Measurements from ENCODE around the gene SMIM43. TPM values are rescaled to one million over a fixed set of nuclear protein-coding genes. Genes with fewer than 3 reads are reported as not detected.

The SMIM43 gene
- total and polyA plus RNA-seq, 2 donors (not counting 1 experiment from before 2014, with no cell fraction given), result 0.83 to 2.5 TPM

DNA sequence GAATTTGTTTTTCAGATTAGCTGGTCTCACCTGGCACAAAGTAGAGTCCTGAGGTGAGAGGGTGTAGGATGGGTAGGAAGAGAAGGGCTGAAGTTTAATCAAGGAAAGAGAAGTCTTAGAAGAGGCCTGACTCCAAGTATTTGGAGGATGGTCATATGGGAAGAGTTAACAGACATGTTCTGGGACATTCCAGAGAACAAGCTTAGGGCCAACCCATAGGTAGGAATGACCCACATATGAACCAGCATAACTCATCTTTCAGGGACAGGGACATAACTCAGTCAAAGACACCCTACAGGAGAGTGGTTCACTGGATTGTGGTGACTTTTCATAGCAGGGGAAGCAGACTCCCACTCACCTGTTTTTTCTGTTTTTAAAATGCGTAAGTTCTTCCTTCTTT is 40.3 kb downstream of the SMIM43 start:
- Histone ChIP-seq H3K27ac (ENCODE audit: insufficient read depth, low read length) (no peak overlapping the region), H2AFZ (ENCODE audit: low read length) (no peak overlapping the region), H3K4me3 (replicated peaks in 1 of 4; ENCODE audit: control extremely low read depth in 1 of 4, insufficient read depth in 1 of 4, low read depth in 3 of 4, low read length in 4 of 4) (no peak overlapping the region), H3K79me2 (ENCODE audit: control insufficient read depth, insufficient read depth, low read length) (no peaks in the 10 kb centered on the region), H3K9ac (ENCODE audit: insufficient read depth, low read length) (no peak overlapping the region), H3K4me1 (ENCODE audit: control insufficient read depth, extremely low read depth, insufficient read depth, low read length) (peaks cover 16% of the 10 kb centered on the region), H3K4me2 (ENCODE audit: extremely low read depth, insufficient read depth, low read length) (no peak overlapping the region), H3K36me3 (ENCODE audit: control insufficient read depth, insufficient read depth, low read length) (no peaks in the 10 kb centered on the region), H4K20me1 (ENCODE audit: control insufficient read depth, extremely low read depth, insufficient read depth, low read length) (no peaks in the 10 kb centered on the region), H3K27me3 (ENCODE audit: control insufficient read depth, insufficient read depth, low read length) (no peaks in the 10 kb centered on the region), H3K9me3 (ENCODE audit: control insufficient read depth, insufficient read depth, low read depth, low read length) (no peaks in the 10 kb centered on the region)
- TF ChIP-seq, protein P1, sequence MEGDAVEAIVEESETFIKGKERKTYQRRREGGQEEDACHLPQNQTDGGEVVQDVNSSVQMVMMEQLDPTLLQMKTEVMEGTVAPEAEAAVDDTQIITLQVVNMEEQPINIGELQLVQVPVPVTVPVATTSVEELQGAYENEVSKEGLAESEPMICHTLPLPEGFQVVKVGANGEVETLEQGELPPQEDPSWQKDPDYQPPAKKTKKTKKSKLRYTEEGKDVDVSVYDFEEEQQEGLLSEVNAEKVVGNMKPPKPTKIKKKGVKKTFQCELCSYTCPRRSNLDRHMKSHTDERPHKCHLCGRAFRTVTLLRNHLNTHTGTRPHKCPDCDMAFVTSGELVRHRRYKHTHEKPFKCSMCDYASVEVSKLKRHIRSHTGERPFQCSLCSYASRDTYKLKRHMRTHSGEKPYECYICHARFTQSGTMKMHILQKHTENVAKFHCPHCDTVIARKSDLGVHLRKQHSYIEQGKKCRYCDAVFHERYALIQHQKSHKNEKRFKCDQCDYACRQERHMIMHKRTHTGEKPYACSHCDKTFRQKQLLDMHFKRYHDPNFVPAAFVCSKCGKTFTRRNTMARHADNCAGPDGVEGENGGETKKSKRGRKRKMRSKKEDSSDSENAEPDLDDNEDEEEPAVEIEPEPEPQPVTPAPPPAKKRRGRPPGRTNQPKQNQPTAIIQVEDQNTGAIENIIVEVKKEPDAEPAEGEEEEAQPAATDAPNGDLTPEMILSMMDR (conservative IDR thresholded peaks at IDR 0.05 in 1 of 2, IDR thresholded peaks at IDR 0.05 in 1 of 2; ENCODE audit: low read depth in 1 of 2, low read length in 2 of 2), result no peak
- TF ChIP-seq EZH2 (IDR thresholded peaks at IDR 0.05; ENCODE audit: low read length, missing control alignments), result no peak
- no peak for DNase-seq (ENCODE audit: low read depth in 2 of 2)

DNA sequence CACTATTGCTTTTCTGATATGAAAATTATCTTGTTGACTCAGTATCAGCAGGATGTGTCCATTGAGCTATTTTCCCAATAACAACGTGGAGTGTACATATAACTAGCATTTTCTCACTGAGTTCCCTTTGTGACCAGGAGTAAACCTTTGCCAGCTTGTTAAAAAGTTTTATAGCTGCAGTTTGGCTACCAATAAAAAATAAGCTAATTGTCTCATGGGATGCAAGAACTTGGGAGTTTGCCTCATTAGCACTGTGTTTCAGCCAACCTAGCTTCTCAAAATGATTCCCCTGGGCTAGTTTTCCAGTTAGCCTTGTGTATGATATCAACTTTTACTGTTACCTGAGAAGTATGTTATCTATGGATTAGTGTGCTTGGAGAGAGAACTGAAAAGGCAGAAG is 43.3 kb downstream of the SMIM43 start:
- Histone ChIP-seq H3K9me3 (ENCODE audit: control insufficient read depth, insufficient read depth, low read depth, low read length) (no peaks in the 10 kb centered on the region), H3K4me1 (ENCODE audit: control insufficient read depth, extremely low read depth, insufficient read depth, low read length) (no peaks in the 10 kb centered on the region), H3K9ac (ENCODE audit: insufficient read depth, low read length) (no peak overlapping the region), H3K4me3 (replicated peaks in 1 of 4; ENCODE audit: control extremely low read depth in 1 of 4, insufficient read depth in 1 of 4, low read depth in 3 of 4, low read length in 4 of 4) (no peak overlapping the region), H2AFZ (ENCODE audit: low read length) (no peak overlapping the region), H3K36me3 (ENCODE audit: control insufficient read depth, insufficient read depth, low read length) (no peaks in the 10 kb centered on the region), H3K27ac (ENCODE audit: insufficient read depth, low read length) (no peak overlapping the region), H3K27me3 (ENCODE audit: control insufficient read depth, insufficient read depth, low read length) (no peaks in the 10 kb centered on the region), H3K79me2 (ENCODE audit: control insufficient read depth, insufficient read depth, low read length) (no peaks in the 10 kb centered on the region), H4K20me1 (ENCODE audit: control insufficient read depth, extremely low read depth, insufficient read depth, low read length) (no peaks in the 10 kb centered on the region), H3K4me2 (ENCODE audit: extremely low read depth, insufficient read depth, low read length) (no peak overlapping the region)
- no peak for DNase-seq (ENCODE audit: low read depth in 2 of 2)
- TF ChIP-seq, protein P1 (conservative IDR thresholded peaks at IDR 0.05 in 1 of 2, IDR thresholded peaks at IDR 0.05 in 1 of 2; ENCODE audit: low read depth in 1 of 2, low read length in 2 of 2), result no peak
- TF ChIP-seq EZH2 (IDR thresholded peaks at IDR 0.05; ENCODE audit: low read length, missing control alignments), result no peak

DNA sequence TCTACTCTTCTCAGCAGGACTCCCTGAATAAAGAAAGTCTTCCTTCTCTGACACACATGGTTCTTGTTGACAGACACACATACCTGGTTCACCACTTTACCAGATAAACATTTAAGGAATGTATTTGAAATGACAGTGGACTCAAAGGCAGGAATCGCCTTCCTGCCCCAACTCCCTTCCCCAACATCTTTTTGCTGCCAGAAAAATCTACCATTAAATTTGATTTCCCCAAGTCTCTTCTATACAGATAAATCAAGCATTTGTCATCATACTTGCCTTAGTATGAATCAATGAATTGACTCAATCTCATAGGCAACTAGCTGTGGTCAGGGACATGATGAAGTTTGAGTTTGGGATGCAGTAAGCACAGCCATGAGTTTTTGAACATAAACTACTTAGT is 44.9 kb downstream of the SMIM43 start:
- Histone ChIP-seq H4K20me1 (ENCODE audit: control insufficient read depth, extremely low read depth, insufficient read depth, low read length) (no peaks in the 10 kb centered on the region), H3K79me2 (ENCODE audit: control insufficient read depth, insufficient read depth, low read length) (no peaks in the 10 kb centered on the region), H3K27ac (ENCODE audit: insufficient read depth, low read length) (no peak overlapping the region), H3K9me3 (ENCODE audit: control insufficient read depth, insufficient read depth, low read depth, low read length) (no peaks in the 10 kb centered on the region), H3K27me3 (ENCODE audit: control insufficient read depth, insufficient read depth, low read length) (no peaks in the 10 kb centered on the region), H2AFZ (ENCODE audit: low read length) (no peak overlapping the region), H3K4me1 (ENCODE audit: control insufficient read depth, extremely low read depth, insufficient read depth, low read length) (no peaks in the 10 kb centered on the region), H3K4me3 (replicated peaks in 1 of 4; ENCODE audit: control extremely low read depth in 1 of 4, insufficient read depth in 1 of 4, low read depth in 3 of 4, low read length in 4 of 4) (no peak overlapping the region), H3K36me3 (ENCODE audit: control insufficient read depth, insufficient read depth, low read length) (no peaks in the 10 kb centered on the region), H3K9ac (ENCODE audit: insufficient read depth, low read length) (no peak overlapping the region), H3K4me2 (ENCODE audit: extremely low read depth, insufficient read depth, low read length) (no peak overlapping the region)
- DNase-seq (ENCODE audit: low read depth in 2 of 2), result peak in 1 of 2 donors; percentile 73
- TF ChIP-seq EZH2 (IDR thresholded peaks at IDR 0.05; ENCODE audit: low read length, missing control alignments), result no peak
- TF ChIP-seq, protein P1 (conservative IDR thresholded peaks at IDR 0.05 in 1 of 2, IDR thresholded peaks at IDR 0.05 in 1 of 2; ENCODE audit: low read depth in 1 of 2, low read length in 2 of 2), result no peak

Data from fibroblast of lung (primary cell).